Prostate gland (tissue), 2 donors: Measurements from ENCODE around the gene SUN1. TPM values are rescaled to one million over a fixed set of nuclear protein-coding genes. Genes with fewer than 3 reads are reported as not detected.
"Not testable (repeated sequence)": the region's sequence is repeated elsewhere in the genome, so short reads cannot be mapped to it uniquely, and the experiment has no call there.

ENCODE experiments used
- DNase-seq: peaks from one replicate; pipeline ENCODE4 v3.0.0-alpha.2; 2019; ENCODE audit warnings: low spot score
- H3K27ac ChIP-seq, 2 donors: fragments of 200-600 bp; sonication (generic); 2 replicates each; pipeline ENCODE4 v1.5.1; 2017 to 2019
- H3K27me3 ChIP-seq: fragments of 200-600 bp; sonication (generic); replicated peaks from 2 replicates; pipeline ENCODE4 v1.5.1; 2019; ENCODE audit not compliant: insufficient read depth
- H3K36me3 ChIP-seq, 2 donors: fragments of 200-600 bp; sonication (generic); 1 replicate in 1 of 2; 2 replicates in 1 of 2; pipeline versions ENCODE4 v1.5.1 to v1.8.1; 2017 to 2019
- H3K4me1 ChIP-seq: fragments of 200-600 bp; sonication (generic); replicated peaks from 2 replicates; pipeline ENCODE4 v1.5.1; 2019
- H3K4me3 ChIP-seq, 2 donors: fragments of 200-600 bp; sonication (generic); 2 replicates each; pipeline ENCODE4 v1.5.1; 2017 to 2019
- H3K9me3 ChIP-seq: fragments of 200-600 bp; sonication (generic); 2 replicates; pipeline ENCODE4 v1.5.1; 2017
- POLR2A ChIP-seq: fragments of 450-650 bp; IDR thresholded peaks from one replicate; pipeline ENCODE4 v1.6.1; 2016; ENCODE audit warnings: antibody characterized with exemption, mild to moderate bottlenecking
- POLR2AphosphoS5 ChIP-seq: sonication (generic); formaldehyde crosslinking; IDR thresholded peaks from one replicate; pipeline ENCODE4 v1.6.1; 2017; ENCODE audit warnings: antibody characterized with exemption
- WGBS: methylation state at CpG from one replicate; pipeline ENCODE4 v1.1.5; 2018; 5-methylcytosine and 5-hydroxymethylcytosine counted together
- intact Hi-C: fragments of 100-400 bp; cut with DNase I; formaldehyde crosslinking; loops from one replicate; pipeline ENCODE4 v1.14.2; 2022
- total RNA-seq, 2 donors: library from RNA; depleted of rRNA; stranded (reverse); fragments of >200 nt; gene quantifications; one replicate each; pipeline ENCODE4 v1.1.0, GENCODE V29; 2016
- TF ChIP-seq, protein P1 (sequence below), 4 experiments: fragments of 200-600 bp in 2 of 4; fragments of 450-650 bp in 2 of 4; sonication (generic) in 2 of 4; IDR thresholded peaks; 1 replicate in 3 of 4; 2 replicates in 1 of 4; pipeline ENCODE4 v1.5.1; 2016 to 2019; ENCODE audit warnings: antibody characterized with exemption in 4 of 4, mild to moderate bottlenecking in 2 of 4, moderate library complexity in 2 of 4

Gene SUN1
- total RNA-seq, 2 donors from 2014 or later, result 106 to 177 TPM

DNA sequence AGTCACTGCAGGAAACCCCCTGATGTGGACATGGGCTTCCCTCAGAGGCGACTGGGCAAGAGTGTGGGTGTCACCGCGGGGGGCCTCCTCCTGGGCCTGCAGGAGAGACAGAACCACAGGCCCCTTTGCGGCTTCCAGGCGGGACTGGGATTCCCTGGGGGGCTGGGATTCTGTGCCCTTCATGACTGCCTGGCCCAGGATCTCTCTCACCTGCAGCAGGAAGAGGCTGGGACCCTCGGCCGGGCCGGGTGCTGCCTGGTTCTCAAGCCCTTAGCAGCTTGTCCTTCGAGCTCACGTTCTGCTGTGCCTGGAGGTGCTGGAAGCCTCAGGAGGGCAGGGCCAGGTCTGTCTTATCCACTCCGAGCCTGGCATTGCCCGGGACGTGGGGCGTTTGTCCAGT lies 11.8 kb downstream of the SUN1 start:
- Histone ChIP-seq H3K9me3 (no peaks in the 10 kb centered on the region), H3K27ac (no peak overlapping the region), H3K4me1 (no peaks in the 10 kb centered on the region), H3K36me3 (peaks cover 0 to 4% of the 10 kb centered on the region in 2 donors), H3K4me3 (no peak overlapping the region), H3K27me3 (no peaks in the 10 kb centered on the region)
- no peak for DNase-seq
- intact Hi-C loops, result loop anchor here (10.0 kb wide), 1 partner anchor 329 kb away; the partner anchor contains the start of gene PDGFA
- no peak for TF ChIP-seq POLR2A
- 93% methylated on average over 12 of the region's 14 CpGs for WGBS

DNA sequence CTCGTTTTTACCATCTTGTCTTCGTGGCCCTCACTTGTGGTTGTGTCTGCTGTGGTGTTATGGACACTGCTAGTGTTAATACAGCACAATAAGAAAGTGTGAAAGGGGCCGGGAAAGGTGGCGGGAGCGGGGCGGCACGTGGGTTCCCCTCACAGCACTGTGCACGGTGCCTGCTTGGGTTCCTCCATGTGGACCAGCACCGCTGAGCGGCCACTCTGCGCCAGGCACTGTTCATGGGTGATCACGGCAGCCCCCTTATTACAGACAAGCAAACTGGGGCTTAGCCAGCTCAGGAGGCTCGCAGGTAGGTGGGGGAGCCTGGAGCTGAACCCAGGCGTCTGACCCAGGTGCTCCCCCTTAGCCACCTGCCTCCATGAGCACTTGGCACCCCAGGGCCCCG lies 12.2 kb downstream of the SUN1 start:
- peaks cover 0 to 5% of the 10 kb centered on the region in 2 donors for H3K36me3 ChIP-seq

DNA sequence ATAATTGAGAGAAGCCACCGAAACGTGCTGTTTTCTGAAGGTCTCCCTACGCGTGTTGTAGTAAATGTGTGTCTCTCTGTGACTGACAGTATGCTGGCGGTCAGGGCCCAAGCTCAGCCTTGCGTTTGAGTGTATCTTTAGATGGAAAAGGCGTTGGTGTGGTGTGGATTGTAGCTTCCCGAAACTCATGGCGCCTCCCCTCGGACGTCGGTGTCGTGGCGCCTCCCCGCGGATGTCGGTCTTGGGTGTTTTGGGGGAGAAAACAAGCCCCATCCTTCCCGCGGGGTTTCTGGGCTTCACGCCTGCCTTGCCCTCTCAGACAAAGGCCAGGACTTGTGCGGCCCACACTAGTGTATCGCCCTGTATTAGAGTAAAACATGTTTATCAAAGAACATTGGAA lies 12.8 kb downstream of the SUN1 start:
- TF ChIP-seq POLR2AphosphoS5 (no peak), POLR2A (no peak)
- TF ChIP-seq, protein P1, sequence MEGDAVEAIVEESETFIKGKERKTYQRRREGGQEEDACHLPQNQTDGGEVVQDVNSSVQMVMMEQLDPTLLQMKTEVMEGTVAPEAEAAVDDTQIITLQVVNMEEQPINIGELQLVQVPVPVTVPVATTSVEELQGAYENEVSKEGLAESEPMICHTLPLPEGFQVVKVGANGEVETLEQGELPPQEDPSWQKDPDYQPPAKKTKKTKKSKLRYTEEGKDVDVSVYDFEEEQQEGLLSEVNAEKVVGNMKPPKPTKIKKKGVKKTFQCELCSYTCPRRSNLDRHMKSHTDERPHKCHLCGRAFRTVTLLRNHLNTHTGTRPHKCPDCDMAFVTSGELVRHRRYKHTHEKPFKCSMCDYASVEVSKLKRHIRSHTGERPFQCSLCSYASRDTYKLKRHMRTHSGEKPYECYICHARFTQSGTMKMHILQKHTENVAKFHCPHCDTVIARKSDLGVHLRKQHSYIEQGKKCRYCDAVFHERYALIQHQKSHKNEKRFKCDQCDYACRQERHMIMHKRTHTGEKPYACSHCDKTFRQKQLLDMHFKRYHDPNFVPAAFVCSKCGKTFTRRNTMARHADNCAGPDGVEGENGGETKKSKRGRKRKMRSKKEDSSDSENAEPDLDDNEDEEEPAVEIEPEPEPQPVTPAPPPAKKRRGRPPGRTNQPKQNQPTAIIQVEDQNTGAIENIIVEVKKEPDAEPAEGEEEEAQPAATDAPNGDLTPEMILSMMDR (IDR thresholded peaks at IDR 0.05), result no peak
- no peaks in the 10 kb centered on the region for H3K9me3 ChIP-seq
- H3K4me3 ChIP-seq, result no peak overlapping the region
- peaks cover 0 to 8% of the 10 kb centered on the region in 2 donors for H3K36me3 ChIP-seq
- 92% methylated on average over 22 of the region's 22 CpGs for WGBS
- no peak for DNase-seq
- intact Hi-C loops, result loop anchor here (10.0 kb wide), 1 partner anchor 330 kb away; the partner anchor contains the start of gene PDGFA
- H3K27me3 ChIP-seq, result no peaks in the 10 kb centered on the region
- H3K4me1 ChIP-seq, result no peaks in the 10 kb centered on the region
- H3K27ac ChIP-seq, result no peak overlapping the region

More for the DNA sequence above, 12.2 kb downstream of the SUN1 start:
- no peaks in the 10 kb centered on the region for H3K4me1 ChIP-seq
- no peak overlapping the region for H3K4me3 ChIP-seq
- DNase-seq, result no peak
- H3K27me3 ChIP-seq, result no peaks in the 10 kb centered on the region
- WGBS, result 89% methylated on average over 15 of the region's 15 CpGs
- intact Hi-C loops, result loop anchor here (10.0 kb wide), 1 partner anchor 330 kb away; the partner anchor contains the start of gene PDGFA
- no peaks in the 10 kb centered on the region for H3K9me3 ChIP-seq
- TF ChIP-seq POLR2A, result no peak
- no peak overlapping the region for H3K27ac ChIP-seq

DNA sequence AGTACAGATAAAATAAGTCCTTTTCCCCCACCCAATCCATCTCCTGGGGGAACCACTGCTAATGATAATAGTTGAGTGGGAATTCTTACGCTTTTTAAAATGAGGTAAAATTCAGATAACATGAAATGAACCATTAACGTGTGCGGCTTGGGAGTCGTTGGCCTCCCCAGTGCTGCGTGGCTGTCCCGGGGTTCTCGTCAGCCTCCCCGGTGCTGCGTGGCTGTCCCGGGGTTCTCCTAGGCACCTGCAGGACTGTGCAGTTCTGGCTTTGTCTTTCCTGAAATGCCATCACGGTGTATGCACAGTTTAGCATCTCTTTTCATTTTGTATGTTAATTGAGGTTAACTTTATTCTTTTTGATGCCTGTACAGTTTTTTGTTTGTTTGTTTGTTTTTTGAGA lies 13.5 kb downstream of the SUN1 start:
- no peak overlapping the region for H3K4me3 ChIP-seq
- TF ChIP-seq POLR2AphosphoS5 (no peak), POLR2A (no peak)
- TF ChIP-seq, protein P1 (IDR thresholded peaks at IDR 0.05), result no peak
- no peak for DNase-seq
- H3K36me3 ChIP-seq, result peaks cover 0 to 8% of the 10 kb centered on the region in 2 donors
- WGBS, result 95% methylated on average over 11 of the region's 11 CpGs
- no peaks in the 10 kb centered on the region for H3K9me3 ChIP-seq
- H3K27me3 ChIP-seq, result no peaks in the 10 kb centered on the region
- no peak overlapping the region for H3K27ac ChIP-seq
- no peaks in the 10 kb centered on the region for H3K4me1 ChIP-seq
- intact Hi-C loops, result loop anchor here (10.0 kb wide), 1 partner anchor 331 kb away; the partner anchor contains the start of gene PDGFA

DNA sequence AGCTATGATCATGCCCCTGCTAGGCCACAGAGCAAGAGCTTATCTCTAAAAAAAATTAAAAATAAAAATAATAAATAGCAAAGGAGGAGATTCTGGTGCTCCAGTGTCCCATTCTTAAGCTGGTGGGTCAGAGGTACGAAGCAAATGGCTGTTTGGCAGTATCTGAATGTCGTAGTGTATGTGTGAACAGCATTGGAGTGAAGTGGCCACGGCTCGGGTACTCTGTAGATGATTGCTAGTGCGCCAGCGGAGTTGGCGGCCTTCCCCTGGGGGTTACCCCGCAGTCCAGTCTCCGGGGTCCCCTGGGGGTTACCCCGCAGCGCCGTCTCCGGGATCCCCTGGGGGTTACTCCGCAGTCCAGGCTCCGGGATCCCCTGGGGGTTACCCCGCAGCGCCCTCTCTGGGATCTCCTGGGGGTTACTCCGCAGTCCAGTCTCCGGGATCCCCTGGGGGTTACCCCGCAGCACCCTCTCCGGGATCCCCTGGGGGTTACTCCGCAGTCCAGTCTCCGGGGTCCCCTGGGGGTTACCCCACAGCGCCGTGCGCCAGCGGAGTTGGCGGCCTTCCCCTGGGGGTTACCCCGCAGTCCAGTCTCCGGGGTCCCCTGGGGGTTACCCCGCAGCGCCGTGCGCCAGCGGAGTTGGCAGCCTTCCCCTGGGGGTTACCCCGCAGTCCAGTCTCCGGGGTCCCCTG lies 14.8 kb downstream of the SUN1 start:
- DNase-seq, H3K4me1 ChIP-seq, H3K9me3 ChIP-seq, H3K4me3 ChIP-seq, H3K27me3 ChIP-seq, H3K36me3 ChIP-seq, H3K27ac ChIP-seq: not testable (repeated sequence)
- intact Hi-C loops, result loop anchor here (10.0 kb wide), 1 partner anchor 332 kb away; the partner anchor contains the start of gene PDGFA
- WGBS, result 95% methylated on average over 26 of the region's 37 CpGs

DNA sequence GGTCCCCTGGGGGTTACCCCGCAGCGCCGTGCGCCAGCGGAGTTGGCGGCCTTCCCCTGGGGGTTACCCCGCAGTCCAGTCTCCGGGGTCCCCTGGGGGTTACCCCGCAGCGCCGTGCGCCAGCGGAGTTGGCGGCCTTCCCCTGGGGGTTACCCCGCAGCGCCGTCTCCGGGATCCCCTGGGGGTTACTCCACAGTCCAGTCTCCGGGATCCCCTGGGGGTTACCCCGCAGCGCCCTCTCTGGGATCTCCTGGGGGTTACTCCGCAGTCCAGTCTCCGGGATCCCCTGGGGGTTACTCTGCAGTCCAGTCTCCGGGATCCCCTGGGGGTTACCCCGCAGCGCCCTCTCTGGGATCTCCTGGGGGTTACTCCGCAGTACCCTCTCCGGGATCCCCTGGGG lies 15.5 kb downstream of the SUN1 start:
- H3K4me3 ChIP-seq, DNase-seq, H3K9me3 ChIP-seq, H3K27me3 ChIP-seq, H3K4me1 ChIP-seq, H3K36me3 ChIP-seq, H3K27ac ChIP-seq: not testable (repeated sequence)
- WGBS, result 94% methylated on average over 12 of the region's 28 CpGs
- intact Hi-C loops, result loop anchor here (10.0 kb wide), 1 partner anchor 333 kb away; the partner anchor contains the start of gene PDGFA

DNA sequence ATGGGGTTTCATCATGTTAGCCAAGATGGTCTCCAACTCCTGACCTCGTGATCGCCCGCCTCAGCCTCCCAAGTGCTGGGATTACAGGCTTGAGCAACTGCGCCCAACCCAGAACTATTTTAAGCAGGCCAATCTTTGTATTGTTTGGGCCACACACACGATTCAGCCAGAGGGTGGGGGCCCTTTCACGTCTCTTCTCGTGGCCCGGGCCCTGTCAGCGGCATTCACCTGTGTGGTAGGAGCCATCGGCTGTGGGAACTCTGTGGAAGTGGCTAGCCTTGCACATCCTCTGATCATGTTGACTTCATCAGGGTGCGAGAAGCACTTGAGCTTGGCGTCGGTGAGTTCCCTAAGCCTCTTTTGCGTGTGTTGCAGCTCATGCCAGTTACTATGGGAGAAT lies 16.9 kb downstream of the SUN1 start:
- H3K36me3 ChIP-seq, result peaks cover 13 to 18% of the 10 kb centered on the region in 2 donors
- no peaks in the 10 kb centered on the region for H3K27me3 ChIP-seq
- no peak for DNase-seq
- H3K4me3 ChIP-seq, result no peak overlapping the region
- TF ChIP-seq POLR2A (no peak), POLR2AphosphoS5 (no peak)
- TF ChIP-seq, protein P1 (IDR thresholded peaks at IDR 0.05), result no peak
- no peak overlapping the region for H3K27ac ChIP-seq
- intact Hi-C loops, result loop anchor here (10.0 kb wide), 1 partner anchor 334 kb away; the partner anchor contains the start of gene PDGFA
- H3K9me3 ChIP-seq, result no peaks in the 10 kb centered on the region
- 93% methylated on average over 14 of the region's 14 CpGs for WGBS
- no peaks in the 10 kb centered on the region for H3K4me1 ChIP-seq
